GM18873 (cell line): ENCODE measurements around the gene RIMKLB.
"Not testable (repeated sequence)": the region's sequence is repeated elsewhere in the genome, so short reads cannot be mapped to it uniquely, and the experiment has no call there.

Experiments used
- ATAC-seq: cut with Tn5 transposase; IDR thresholded peaks from one replicate; pipeline ENCODE4 v1.9.1; 2021; ENCODE audit warnings: mild to moderate bottlenecking, moderate library complexity, moderate number of reproducible peaks; ENCODE audit not compliant: unreplicated experiment, low FRiP score

The RIMKLB gene

DNA sequence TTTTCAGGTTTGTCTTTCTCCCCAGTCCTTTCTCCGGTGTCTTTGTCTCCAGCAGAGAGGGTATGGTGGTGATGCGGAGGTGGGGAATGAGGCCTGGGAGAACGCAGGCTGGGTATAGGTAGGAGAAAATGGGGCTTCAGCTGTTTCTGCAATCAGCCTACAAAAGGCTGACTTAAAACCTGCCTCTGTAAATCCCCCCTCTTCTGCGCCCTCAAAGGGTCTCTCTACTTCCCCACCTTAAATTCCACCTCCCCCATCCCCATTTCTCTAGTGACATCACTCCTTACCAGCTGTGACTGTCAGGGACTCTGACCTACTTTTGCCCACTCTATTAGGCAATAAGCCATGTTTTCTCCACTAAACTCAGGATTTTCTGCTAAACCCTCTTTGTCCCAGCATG, 8.1 kb upstream of the RIMKLB start:
- ATAC-seq, result no peak

DNA sequence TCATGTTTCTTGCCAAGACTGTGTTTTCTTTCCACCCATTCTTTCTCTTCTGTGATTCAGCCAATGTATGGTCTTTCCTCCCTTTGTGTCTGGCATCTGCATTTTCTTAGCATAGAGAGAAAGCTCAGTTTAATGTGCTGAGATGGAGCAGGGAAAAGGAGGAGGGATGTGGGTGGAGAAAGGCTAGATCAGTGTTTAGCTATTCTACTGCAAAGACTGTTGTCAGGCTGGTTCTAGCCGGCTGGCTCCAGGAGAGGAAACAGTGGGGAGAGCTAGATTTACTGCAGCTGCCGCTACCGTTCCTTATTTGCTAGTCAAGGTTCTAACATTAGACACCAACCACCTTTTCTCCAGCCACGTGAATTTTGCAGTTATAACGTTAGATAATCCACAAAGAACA, 5.2 kb upstream of the RIMKLB start:
- no peak for ATAC-seq

DNA sequence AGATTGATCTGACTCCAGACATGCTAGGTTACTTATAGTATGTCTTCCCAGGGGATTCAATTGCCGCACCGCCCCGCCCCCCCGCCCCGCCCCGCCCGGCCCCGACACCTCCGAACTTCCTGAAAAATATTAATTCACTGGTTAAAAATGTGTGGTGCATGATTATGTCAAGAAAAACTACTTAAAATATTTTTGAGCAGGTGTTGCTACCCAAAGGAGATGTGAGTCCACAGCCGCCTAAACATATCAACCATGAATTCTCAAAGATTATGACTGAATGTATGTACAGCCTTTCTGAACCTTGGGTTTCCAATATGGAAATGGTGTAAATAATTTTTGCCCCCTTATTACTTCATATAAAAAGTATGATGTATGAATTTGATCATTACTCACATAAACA, 2.7 kb upstream of the RIMKLB start:
- ATAC-seq, result no peak

DNA sequence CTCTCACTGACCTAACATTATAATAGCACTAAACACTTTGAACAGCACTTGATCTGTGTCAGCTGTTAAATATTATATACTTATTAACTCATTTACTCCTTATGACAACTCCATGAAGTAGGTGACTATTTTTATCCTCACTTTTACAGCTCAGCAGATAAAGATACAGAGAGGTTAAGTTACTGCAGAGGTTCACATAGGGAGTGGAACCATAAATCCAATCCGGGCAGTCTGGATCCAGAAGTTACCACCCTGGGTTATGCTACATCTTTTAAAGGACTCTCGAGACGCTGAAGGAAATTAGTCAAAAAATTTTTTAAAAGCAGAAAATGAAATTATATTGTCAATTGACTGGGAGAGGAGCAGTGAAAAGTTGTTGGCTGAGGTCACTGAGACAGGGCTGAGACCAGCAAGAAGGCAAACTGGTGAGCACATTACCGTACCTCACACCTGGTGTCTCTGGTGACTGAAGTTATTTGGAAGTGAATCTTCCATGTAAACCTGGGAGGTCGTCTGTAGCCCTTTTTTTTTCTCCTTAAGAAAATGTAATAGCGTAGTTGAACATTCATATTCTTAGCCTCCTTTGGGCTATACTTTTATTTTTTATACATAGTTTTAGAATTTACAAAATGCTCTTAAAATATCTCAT, 1.2 kb upstream of the RIMKLB start:
- ATAC-seq, result no peak

DNA sequence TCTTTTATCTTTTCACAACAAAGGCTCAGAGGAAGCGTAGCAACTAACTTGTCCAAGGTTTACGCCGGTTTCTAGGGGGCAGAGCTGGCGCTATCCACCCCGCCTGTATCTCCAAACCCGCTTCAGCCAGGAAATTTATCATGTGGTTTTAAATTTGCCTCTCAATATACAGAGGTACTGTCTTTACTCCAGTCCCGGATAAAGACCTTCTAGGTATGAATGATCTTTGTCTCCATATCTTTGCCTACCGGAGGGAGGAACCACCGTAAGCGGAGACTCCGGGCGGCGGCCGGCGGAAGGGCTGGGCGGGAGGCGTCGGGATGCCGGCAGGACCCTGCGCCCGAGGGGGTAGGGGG, 693 bp upstream of the RIMKLB start:
- no peak for ATAC-seq

DNA sequence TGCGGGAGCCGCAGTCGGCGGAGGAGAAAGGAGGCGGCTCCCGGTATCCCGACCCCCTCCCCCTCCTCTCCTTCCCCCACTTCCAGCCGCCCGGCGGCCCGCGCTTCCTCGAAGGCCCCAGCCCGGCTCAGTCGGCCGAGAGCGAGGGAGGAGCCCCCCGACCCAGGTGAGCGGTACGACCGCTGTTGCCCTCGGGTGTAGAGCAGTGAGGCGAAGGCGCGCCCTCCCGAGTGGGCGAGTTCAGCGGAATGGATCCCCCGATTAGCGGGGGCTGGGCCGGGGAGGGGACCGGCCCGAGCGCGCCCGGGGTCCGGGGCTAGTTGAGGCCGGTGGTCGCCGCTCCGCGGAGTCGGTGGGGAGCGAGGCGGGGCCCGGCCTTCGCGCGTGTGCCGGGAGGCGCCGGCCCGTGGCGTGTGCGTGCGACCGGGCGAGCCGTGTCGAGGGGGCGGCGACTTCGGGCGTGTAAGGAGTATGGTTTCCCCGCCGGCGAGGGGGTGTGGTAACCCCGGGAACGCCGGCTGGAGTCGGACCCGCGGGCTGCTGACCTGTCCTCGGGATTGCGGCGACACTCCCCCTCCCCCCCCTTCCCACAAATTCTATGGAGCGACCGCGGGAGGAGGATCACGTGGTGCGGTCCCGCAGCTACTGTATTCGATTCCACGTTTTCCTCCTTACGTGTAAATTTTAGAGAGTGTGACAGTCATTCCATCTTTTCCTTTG, 501 bp downstream of the RIMKLB start:
- no peak for ATAC-seq

DNA sequence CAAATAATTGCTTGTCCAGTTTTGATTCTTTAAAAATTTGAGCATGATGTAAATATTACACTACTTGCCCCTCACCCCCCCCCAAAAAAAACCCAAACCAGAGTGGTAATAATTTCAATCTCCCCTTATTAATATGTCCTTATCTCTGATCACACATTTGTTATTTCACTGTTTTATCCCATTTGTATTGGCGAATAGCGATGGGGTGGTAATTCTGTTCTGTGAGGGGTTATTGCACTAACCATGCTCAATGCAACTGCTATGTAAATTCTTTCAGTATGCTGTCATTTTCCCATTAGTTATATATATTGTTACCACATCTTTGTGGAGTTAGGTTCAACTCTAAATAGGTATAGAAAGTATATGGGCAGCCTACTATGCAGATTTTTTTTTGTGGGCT, 1.1 kb downstream of the RIMKLB start:
- ATAC-seq, result no peak

DNA sequence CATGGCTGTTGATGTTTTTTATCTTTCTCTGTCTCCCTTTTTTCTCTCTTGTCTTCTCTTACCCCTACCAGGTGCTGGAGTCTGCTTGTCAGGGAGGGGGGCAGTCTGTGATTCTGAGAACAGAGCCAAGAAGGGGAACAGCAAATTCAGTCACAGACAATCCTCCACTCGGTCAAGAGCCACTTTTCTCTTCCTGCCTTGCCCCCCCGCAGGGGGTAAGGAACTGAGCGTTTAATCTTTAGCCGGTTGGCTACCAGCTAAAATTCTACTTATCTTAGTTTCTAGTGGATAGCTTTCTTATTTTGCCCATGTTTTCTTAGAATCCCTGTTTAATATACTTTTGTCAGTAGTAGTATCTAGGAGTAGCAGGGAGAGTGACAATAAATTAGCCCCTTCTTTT, 1.9 kb downstream of the RIMKLB start:
- no peak for ATAC-seq

DNA sequence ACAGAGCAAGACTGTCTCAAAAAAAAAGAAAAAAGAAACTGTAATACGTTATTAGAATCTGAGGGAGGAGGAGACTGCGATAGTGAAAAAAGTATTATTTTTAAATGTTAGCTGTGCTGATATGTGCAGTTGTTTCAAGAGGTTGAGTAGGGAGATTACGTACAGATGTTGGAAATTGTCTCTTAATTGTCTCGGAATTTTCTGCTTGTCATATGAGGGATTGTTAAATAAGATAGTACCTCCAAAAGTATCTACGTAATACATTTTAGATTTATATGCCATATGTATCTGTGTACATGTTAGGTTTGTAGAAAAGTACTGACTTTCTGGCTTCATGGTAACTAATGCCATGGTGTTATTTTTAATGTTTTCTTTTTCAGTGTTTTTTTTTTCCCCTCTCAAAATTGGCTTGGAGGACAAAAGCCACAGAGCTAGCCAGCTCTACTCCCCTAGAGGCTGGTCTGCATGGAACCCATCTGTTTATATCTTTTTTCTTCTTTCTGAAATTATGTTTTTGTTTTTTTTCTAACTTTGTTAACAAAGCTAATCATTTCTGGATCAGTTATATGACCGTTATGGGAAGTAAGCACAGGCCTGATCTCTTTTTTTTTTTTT, 3.4 kb downstream of the RIMKLB start:
- ATAC-seq, result no peak

DNA sequence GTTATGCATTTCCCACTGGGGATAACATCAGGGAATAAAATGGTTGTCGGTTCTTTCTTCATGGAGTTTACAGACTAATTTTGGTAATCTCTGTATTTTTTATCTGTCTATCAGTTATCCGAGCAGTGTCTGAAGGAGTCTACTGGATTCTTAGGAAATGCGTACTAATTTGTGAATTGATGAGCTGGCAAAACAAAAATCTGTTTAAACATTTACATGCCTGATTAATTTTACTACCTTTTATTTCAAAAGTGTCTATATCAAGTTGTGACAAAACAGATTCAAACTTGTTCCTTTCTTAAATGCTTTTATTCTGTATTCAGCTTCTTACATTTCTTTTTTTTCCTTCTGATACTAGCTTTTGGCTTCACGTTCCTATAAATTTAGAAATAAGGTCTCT, 4.4 kb downstream of the RIMKLB start:
- no peak for ATAC-seq

DNA sequence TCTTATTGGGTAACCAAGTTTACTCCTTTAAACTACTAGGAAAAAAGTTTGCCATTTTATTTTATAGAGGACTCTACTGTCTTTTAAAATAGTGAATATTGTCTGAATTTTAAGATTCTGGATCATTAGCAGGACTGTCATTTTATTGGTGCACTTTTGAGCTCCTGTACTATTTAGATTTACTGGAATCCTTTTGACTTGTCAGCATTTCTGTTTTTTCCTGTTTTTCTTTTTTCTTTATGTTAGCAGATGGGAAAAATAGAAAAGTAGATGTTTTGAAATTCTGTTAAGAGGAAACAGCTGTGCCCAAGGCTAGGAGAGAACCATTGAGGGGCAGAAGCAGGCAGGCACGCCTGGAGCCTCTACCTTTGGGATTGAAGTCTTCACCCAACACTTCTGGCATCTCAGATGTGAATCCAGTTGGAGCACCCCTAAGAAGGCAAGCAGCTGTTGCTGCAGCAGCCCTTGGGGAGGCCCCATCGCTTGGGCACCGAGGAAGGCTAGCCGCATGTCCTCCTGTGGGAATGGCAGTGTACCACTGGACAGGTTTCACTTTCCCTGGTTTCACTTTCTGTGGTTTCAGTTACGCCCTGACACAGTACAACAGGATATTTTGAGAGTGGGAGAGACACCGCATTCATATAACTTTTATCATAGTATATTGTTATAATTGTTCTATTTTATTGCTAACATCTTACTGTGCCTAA, 11.5 kb downstream of the RIMKLB start:
- no peak for ATAC-seq

DNA sequence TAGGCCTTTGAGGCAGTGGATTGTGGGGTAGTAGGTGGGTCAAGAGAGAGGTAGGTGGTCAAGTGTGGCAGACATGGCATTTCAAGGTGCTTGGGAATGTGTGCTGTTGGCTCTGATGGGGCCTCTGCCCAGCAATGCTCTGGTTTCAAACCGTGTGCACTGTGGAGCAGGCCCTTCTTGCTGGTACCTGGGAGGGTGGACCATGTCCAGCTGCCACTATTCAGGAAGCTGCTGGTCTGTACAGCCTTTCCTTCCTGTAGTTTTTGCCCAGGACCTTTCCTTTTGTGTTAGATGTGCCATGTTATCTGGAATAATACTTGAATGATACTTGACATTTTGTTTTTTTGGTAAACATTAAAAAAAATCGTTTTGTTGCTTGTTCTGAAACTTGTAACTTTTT, 14.8 kb downstream of the RIMKLB start:
- no peak for ATAC-seq

DNA sequence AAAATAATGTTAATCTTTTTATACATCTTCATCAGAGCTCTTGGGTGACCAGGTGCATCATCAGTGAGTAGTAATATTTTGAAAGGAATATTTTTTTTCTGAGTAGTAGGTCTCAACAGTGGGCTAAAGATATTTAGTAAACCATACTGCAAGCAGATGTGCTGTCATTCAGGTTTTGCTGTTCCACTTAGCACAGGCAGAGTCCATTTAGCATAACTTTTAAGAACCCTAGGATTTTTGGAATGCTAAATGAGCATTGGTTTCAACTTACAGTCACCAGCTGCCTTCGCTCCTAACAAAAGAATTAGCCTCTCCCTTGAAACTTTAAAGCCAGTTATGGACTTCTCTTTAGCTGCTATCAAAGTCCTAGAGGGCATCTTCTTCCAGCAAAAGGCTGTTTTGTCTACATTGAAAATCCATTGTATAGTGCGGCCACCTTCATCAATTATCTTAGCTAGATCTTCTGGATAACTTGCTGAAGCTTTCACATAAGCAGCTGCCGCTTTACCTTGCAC, 24.6 kb downstream of the RIMKLB start:
- no peak for ATAC-seq

DNA sequence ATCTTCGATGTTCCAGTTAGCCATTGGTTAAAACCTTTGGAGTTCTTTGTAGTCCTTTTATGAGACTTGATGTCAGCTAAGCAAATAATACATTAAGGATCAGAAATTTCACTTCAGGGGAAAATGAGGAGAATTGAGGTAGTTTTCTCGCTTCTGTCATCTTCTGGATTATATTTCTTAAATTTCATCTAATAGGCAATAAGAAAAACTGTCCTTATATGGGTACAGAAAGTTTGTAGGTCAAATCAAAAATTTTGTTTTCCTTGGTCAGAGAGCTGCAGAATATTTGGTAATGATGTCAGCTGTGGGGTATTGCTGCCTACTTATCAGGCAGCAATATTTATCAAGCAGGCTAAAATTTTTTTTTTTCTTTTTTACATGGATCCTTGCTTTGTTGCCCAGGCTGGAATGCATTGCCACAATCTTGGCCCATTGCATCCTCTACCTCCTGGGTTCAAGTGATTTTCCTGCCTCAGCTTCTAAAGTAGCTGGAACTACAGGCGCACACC, 37.1 kb downstream of the RIMKLB start:
- no peak for ATAC-seq

DNA sequence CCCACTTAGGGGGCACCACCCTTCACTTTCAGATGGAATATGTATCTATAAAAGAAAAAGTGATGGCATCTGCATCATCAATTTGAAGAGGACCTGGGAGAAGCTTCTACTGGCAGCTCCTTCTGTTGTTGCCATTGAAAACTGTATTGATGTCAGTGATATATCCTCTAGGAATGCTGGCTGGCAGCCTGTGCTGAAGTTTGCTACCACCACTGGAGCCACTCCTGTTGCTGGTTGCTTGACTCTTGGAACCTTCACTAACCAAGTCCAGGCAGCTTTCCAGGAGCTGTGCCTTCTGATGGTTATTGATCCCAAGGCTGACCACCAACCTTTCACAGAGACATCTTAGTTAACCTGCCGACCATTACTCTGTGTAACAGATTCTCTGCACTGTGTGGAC, 44.7 kb downstream of the RIMKLB start:
- ATAC-seq, result no peak

DNA sequence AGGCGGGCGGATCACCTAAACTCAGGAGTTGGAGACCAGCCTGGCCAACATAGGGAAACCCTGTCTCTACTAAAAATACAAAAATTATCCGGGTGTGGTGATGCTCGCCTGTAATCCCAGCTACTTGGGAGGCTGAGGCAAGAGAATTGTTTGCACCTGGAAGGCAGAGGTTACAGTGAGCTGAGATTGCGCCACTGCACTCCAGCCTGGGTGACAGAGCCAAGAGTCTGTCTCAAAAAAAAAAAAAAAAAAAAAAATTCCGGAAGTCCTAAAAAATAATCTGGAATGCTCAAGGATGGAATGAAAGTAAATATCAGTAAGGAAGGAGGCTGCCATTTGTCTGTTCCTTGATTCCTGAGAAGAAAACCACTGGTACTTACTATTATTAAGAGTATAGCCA, 45.3 kb downstream of the RIMKLB start:
- ATAC-seq, result not testable (repeated sequence)

DNA sequence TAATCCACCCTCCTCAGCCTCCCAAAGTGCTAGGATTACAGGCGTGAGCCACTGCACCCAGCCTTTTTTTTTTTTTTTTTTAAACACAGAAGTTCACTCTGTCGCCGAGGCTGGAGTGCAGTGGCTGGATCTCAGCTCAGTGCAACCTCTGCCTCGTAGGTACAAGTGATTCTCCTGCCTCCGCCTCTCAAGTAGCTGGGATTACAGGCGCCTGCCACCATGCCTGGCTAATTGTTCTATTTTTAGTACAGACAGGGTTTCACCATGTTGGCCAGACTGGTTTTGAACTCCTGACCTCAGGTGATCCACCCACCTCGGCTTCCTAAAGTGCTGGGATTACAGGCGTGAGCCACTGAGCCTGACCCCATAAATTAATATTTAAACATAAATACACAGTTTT, 47.8 kb downstream of the RIMKLB start:
- ATAC-seq, result not testable (repeated sequence)

DNA sequence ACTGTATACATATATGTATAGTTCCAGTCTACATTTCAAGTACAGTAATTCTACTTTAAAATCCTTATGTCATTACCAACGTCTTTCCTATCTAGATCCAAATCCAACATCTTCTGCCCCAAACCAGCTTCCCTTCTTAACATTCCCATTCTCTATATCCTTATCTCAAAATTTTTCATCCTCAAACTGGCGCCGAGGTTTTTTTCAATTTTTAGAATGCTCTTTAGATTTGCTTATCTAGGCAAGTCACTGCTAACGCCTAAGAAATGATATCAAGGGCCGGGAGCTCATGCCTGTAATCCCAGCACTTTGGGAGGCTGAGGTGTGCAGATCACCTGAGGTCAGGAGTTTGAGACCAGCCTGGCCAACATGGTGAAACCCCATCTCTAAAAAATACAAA, 48.3 kb downstream of the RIMKLB start:
- ATAC-seq, result no peak

DNA sequence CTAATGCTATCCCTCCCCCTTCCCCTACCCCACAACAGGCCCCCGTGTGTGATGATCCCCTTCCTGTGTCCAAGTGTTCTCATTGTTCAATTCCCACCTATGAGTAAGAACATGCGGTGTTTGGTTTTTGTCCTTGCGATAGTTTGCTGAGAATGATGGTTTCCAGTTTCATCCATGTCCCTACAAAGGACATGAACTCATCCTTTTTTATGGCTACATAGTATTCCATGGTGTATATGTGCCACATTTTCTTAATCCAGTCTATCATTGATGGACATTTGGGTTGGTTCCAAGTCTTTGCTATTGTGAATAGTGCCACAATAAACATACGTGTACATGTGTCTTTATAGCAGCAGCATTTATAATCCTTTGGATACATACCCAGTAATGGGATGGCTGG, 62.3 kb downstream of the RIMKLB start:
- ATAC-seq, result not testable (repeated sequence)

DNA sequence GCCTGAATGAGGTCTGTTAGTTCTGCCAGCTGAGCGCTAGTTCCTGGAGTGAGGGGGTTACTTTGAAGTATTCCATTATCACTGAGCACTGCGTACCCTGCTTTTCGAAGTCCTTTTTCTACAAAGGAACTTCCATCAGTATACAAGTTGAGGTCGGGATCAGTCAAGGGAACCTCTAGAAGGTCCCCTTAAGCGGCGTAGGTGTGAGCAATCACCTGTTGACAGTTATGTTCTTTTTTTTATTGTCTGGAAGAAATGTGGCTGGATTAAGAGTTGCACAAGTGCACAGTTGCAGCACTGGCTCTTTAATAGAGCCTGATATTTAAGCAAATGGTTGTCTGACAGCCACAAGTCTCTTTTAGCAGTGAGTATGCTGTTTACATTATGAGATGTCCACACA, 64.9 kb downstream of the RIMKLB start:
- ATAC-seq, result not testable (repeated sequence)

DNA sequence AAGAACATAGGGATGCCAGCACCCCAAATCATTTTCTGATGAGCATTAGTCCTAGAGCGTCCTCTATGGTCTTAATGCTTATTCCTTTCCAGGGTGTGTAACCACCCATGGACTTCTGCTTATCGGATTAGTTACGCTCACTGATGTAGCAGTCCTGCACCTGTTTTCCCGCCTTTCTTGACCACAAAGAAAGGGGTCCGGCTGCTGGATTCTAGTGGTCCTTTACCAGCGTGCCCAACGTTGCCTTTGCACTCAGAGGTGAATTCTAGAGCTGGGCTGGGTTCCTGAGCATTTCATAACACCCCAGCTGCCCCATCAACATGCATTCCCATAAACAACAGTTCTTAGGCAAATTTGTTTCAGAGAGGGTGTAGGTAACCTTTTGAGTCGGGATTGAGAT, 68.3 kb downstream of the RIMKLB start:
- not testable (repeated sequence) for ATAC-seq
